Activated CD4-positive, alpha-beta T cell treated with anti-CD3 and anti-CD28 coated beads, Interleukin-2, amount 10 ng/mL, durations not matched to agents 7 days and 5 days (primary cell): Measurements from ENCODE around the gene SLAMF1. TPM values are rescaled to one million over a fixed set of nuclear protein-coding genes. Genes with fewer than 3 reads are reported as not detected.
A peak's percentile ranks its signal among the peaks of the same experiment; 100 is the strongest.
"Not testable (repeated sequence)": the region's sequence is repeated elsewhere in the genome, so short reads cannot be mapped to it uniquely, and the experiment has no call there.

ENCODE experiments used
- CTCF ChIA-PET: fragments of 350-600 bp; sonication (Branson Sonifier 250); formaldehyde crosslinking; loops from one replicate; lab custom pipeline; 2021; ENCODE audit warnings: antibody characterized with exemption; lab: Charles Lee
- POLR2A ChIA-PET: fragments of 350-600 bp; sonication (Branson Sonifier 250); formaldehyde crosslinking; loops from one replicate; lab custom pipeline; 2021; ENCODE audit warnings: antibody characterized with exemption; lab: Charles Lee
- DNase-seq: peaks from one replicate; pipeline ENCODE4 v3.0.0-alpha.2; 2020
- H3K27ac Mint-ChIP-seq: one replicate; pipeline ENCODE4 v1.8.0; 2021; ENCODE audit warnings: mild to moderate bottlenecking, moderate library complexity, mixed read lengths
- H3K27me3 Mint-ChIP-seq: one replicate; pipeline ENCODE4 v1.8.0; 2021; ENCODE audit warnings: mixed read lengths
- H3K36me3 Mint-ChIP-seq: one replicate; pipeline ENCODE4 v1.8.0; 2021; ENCODE audit warnings: low read depth, mixed read lengths
- H3K4me1 Mint-ChIP-seq: one replicate; pipeline ENCODE4 v1.8.0; 2021; ENCODE audit warnings: mixed read lengths
- H3K4me3 Mint-ChIP-seq: one replicate; pipeline ENCODE4 v1.8.0; 2021; ENCODE audit warnings: mild to moderate bottlenecking, moderate library complexity, mixed read lengths
- H3K9me3 Mint-ChIP-seq: one replicate; pipeline ENCODE4 v1.8.0; 2021; ENCODE audit warnings: mixed read lengths
- total RNA-seq, 2 experiments: library from RNA; stranded (reverse); gene quantifications; one replicate each; pipeline ENCODE4 v1.2.3, GENCODE V29; 2021

The SLAMF1 gene
- total RNA-seq, 2 experiments from 2014 or later, result 70.4 to 70.6 TPM

DNA sequence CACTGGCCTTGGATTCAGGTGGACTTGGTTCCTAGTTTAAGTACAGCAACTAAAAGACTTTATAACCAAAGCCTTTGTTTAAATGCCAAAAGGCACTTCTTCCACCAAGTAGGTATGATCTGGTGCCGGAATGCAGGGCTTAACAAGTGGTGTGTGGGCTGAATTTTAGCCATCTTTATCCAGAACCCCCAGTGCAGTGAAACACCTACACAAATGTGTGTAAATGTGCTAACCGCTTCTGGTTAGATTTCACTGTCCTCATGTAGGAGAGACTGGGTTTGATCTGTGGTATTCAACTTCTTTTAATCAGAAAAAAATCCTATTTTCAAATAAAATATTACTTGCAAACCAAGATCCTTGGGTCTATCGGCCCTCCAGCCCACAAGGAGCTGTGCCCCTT is 10.3 kb downstream of the SLAMF1 start:
- Mint-ChIP-seq H3K27me3 (no peaks in the 10 kb centered on the region), H3K27ac (peak overlapping the region; percentile 94), H3K4me1 (peaks cover 93% of the 10 kb centered on the region), H3K4me3 (no peak overlapping the region), H3K9me3 (peaks cover 4% of the 10 kb centered on the region), H3K36me3 (peaks cover 90% of the 10 kb centered on the region)
- ChIA-PET CTCF (interaction anchor here (1.6 kb wide), 1 partner anchor 11 kb away, joined by 4 read pairs; no protein-coding TSS in a partner anchor), POLR2A (no interaction called here)
- no peak for DNase-seq

DNA sequence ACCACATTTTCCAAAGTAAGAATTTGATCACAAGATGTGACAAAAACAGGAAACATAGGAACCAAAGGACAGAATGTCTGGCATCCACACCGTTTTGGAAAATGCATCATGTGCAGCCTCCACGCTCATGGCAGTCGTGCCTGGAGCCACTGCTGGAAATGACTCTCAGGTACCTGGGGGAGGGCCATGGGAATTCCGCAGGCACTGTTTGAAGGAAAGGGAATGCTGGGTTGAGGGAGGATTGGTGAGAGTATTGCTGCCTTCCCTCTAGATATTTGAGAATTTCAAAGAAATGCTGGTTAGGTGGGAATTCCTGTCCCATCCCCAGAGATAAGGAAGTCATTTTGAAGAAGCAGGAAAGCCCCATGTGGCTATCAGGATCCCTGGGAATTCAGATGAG is 10.8 kb downstream of the SLAMF1 start:
- POLR2A ChIA-PET, result interaction anchor here (0.7 kb wide), 1 partner anchor 13 kb away, joined by 3 read pairs; no protein-coding TSS in a partner anchor
- Mint-ChIP-seq H3K9me3 (peaks cover 4% of the 10 kb centered on the region), H3K4me1 (peaks cover 94% of the 10 kb centered on the region), H3K36me3 (peaks cover 93% of the 10 kb centered on the region), H3K27me3 (no peaks in the 10 kb centered on the region), H3K4me3 (no peak overlapping the region), H3K27ac (peak overlapping the region; percentile 94)
- DNase-seq, result no peak
- CTCF ChIA-PET, result interaction anchor here (0.6 to 1.5 kb wide), 2 partner anchors 11 to 59 kb away, joined by 3 to 4 read pairs; partner anchors contain the start of gene SLAMF1

DNA sequence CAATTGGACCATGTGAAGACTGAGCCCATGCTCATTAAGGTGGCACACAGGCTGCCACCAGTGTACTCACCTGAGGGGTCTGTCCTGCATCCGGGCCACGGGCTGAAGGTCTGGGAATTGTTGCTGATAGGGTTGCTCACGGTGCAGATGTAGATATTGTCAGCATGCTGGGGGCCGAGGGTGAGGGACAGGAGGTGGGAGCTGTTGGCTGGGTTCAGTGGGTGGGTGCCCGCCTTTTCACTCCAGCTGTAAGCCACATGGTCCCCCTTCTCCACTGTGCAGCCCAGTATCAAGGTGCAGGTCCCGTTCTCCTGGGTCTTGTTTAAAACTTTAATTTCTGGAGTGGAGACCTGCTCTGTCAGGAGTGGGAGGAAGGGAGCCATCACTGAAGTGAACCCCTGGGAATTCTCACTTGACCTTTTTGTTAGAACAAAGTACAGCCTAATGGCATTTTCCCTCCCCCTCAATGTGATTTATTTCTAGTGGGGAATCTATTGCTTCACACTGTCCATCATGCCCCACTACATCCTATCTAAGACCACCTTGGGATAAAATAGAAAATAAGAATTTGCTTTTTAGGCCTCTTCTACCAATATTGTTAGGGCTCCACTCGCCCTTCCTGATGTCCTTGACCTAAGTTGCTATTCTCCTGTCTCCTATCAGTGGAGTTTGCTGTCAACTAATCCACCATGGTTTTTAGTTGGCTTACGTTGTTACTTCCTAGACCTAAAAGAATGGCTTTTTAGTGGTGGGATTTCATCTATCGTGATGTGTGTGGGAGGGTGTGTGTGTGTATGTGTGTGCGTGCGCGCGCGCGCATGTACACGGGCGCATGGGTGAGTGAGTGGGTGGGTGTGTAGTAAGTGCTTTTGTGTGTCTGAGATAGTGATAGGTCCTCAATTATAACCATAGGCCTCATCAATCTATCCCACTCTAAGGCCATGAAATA is 12.0 kb downstream of the SLAMF1 start:
- Mint-ChIP-seq H3K4me1 (peaks cover 96% of the 10 kb centered on the region), H3K27ac (peak overlapping the region; percentile 76), H3K9me3 (peaks cover 4% of the 10 kb centered on the region), H3K4me3 (no peak overlapping the region), H3K36me3 (peaks cover 96% of the 10 kb centered on the region), H3K27me3 (no peaks in the 10 kb centered on the region)
- POLR2A ChIA-PET, result interaction anchor here (0.7 kb wide), 1 partner anchor 434 kb away, joined by 3 read pairs; no protein-coding TSS in a partner anchor
- CTCF ChIA-PET, result interaction anchor here (0.9 to 1.5 kb wide), 3 partner anchors 12 to 46 kb away, joined by 3 to 4 read pairs (median 4); partner anchors contain the start of gene SLAMF1
- DNase-seq, result no peak

DNA sequence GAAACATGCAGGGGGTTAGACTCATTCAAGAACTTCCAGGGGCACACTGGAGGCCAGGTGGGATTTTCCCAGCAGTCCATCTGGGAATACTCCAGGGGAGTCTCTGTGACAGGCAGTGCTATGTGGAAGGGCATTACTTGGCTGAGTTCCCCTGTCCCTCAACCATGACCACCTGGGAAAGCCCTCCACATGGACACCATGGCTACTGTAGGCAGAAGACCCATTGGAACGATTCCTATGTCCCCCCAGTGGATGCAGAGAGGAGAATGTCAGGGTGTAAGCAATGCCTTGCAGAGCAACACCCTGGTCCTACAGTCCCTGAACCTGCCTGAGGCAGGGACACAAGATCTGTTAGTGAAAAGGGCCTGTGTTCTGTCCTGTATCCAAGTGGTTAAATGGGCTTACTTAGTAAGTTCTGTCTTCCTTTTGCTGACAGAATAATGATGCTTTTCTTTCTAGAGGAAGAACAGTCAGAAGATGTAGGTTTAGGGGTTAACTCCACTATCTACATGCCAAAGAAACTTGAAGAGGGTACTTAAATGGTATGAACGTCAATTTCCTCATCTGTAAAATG is 13.4 kb downstream of the SLAMF1 start:
- Mint-ChIP-seq H3K9me3 (peaks cover 7% of the 10 kb centered on the region), H3K27me3 (no peaks in the 10 kb centered on the region), H3K36me3 (peaks cover 90% of the 10 kb centered on the region), H3K4me3 (no peak overlapping the region), H3K4me1 (peaks cover 94% of the 10 kb centered on the region), H3K27ac (peak overlapping the region; percentile 75)
- POLR2A ChIA-PET, result interaction anchor here (0.6 kb wide), 1 partner anchor 42 kb away, joined by 5 read pairs; no protein-coding TSS in a partner anchor
- CTCF ChIA-PET, result interaction anchor here (1.4 to 1.7 kb wide), 2 partner anchors 14 to 21 kb away, joined by 3 to 8 read pairs; no protein-coding TSS in a partner anchor
- DNase-seq, result no peak

DNA sequence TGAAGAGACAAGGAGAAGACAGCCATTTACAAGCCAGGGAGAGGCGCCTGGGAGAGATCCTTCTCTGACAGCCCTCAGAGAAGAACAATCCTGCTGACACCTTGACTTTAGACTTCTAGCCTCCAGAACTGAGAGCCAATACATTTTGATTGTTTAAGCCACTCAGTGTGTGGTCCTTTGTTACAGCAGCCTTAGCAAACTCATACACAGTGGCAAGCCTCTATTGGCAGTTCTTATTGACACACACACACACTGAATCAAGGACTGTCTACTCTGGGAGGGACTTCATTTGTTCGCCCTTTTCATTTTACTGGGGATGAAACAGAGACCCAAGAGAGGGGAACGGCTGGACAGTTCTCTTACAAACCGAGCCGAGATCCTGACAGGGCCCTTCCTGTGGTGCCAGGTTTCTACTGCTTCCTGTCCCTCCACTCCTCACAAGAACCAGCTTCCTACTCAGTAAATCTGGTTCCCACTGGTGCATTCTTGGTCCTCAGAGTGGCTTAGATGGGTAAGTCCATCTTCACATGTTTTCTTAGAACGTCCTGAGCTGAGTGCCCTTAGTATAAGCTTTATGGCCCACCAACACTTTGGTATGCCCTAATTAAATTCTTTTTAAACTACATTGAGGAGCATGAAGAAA is 14.7 kb downstream of the SLAMF1 start:
- Mint-ChIP-seq H3K27me3 (no peaks in the 10 kb centered on the region), H3K27ac (peak overlapping the region; percentile 94), H3K9me3 (peaks cover 7% of the 10 kb centered on the region), H3K4me3 (no peak overlapping the region), H3K36me3 (peaks cover 89% of the 10 kb centered on the region), H3K4me1 (peaks cover 94% of the 10 kb centered on the region)
- CTCF ChIA-PET, result interaction anchor here (0.8 to 1.7 kb wide), 5 partner anchors 13 to 49 kb away, joined by 3 to 8 read pairs (median 4); partner anchors contain the start of gene SLAMF1
- POLR2A ChIA-PET, result no interaction called here
- DNase-seq, result no peak

DNA sequence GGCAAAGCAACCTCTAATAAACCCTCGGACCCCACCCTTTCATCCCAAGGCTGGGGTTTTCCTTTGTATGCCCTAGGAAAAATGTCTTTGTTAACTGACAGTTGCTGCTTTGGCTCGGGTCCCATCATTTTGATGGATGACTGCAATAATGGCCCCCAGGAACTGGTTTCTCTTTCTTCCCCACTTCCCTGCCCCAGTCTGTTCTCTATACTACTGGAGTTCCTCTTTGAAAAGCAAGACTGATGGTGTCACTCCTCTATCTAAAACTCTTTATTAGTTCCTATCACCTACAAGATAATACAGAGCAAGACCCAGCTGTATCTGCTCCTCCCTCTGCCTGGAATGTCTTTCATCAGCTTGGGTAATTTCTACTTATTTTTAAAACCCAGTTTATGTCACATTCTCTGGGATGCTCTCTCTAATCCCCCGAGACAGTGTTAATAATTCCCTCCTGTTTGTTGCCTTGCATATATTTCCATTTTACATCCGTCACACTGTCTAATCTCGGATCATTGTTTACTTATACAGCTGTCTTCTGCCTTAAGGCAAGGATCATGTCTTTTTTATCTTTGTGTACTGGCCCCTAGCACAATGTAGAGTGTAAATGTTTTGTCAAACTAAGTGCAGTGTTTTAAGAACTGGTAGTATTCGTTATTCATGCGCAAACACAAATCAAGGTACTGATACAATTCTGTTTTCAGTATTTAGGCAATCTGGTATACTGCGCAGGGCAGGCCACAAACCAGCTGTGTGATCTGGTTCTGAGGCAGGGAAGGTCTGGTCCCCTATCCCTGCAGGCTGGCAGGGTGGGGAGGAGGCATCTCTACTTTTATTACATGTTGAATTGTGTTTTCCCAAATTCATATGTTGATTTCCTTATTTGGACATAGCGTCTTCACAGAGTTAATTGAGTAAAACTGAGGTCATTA is 16.1 kb downstream of the SLAMF1 start:
- Mint-ChIP-seq H3K36me3 (peaks cover 89% of the 10 kb centered on the region), H3K27me3 (no peaks in the 10 kb centered on the region), H3K27ac (peak overlapping the region; percentile 94), H3K4me3 (peak overlapping the region; percentile 73), H3K9me3 (peaks cover 10% of the 10 kb centered on the region), H3K4me1 (peaks cover 94% of the 10 kb centered on the region)
- ChIA-PET POLR2A (interaction anchor here (0.8 kb wide), 1 partner anchor 10 kb away, joined by 3 read pairs; no protein-coding TSS in a partner anchor), CTCF (interaction anchor here (1.0 to 3.7 kb wide), 2 partner anchors 9 to 82 kb away, joined by 3 to 11 read pairs; no protein-coding TSS in a partner anchor)
- no peak for DNase-seq

DNA sequence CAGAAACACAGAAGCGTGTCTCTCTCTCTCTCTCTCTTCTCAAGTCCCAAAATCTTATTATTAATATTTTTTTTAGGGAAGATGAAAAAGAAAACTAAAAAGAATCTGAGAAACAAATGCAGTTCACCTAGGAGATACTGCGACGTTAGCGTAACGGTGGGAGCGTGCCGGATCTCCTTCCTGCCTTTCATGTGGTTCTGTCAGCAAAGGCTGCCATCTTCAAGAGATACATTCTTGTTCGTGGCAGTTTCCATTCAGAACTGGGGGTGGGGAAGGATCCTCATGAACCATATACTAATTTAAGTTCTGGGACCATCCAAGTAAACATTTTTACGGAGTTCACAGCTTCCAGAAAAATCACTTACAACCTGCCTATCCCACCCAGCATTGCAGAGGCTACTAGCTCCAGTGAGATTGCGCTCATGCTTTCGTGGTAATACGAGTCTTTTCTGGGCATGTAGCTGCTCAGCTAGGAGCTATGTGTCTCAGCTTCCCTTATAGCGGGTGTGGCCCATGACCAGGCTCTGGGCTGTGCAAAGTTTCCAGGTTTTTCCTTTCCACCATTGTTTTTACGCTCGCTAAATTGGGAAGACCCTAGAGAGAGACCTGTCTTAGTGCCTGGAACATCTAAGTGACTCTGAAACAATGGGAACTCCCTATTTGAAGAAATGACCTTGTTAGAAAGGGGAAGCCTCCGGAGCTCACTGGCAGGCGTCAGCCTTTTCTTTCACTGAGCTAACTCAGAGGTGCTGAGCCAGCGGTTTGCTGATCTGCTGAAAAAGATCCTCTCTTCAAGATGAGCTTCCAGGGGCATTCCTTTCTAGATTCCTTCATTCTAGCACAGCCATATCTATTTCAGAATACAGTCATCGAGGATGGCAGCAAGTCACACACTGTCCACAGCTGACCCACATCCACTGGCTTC is 17.3 kb downstream of the SLAMF1 start:
- peaks cover 14% of the 10 kb centered on the region for H3K9me3 Mint-ChIP-seq
- H3K4me1 Mint-ChIP-seq, result peaks cover 97% of the 10 kb centered on the region
- H3K36me3 Mint-ChIP-seq, result peaks cover 91% of the 10 kb centered on the region

DNA sequence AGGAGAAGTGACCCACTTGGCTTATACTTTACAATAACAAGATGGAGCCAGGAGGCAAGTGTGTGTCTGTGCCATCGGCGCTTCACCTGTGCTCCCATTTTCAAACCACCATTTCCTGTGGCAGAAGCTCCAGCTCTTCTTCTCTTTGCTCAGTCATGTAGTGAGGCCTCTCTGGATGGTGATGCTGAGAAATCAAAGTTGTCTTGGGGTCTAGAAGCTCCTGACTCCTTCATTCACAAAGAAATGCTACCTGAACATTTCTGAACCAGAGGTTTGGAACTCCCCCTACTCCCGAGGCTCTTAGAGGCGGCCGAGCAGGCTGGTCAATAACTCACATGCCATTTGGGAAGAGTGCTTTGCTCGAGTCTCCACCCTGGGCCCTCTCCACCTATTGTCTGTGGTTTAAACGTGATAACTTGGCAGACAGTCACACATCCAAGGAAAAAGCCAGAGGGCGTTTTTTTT is 18.0 kb downstream of the SLAMF1 start:
- peaks cover 91% of the 10 kb centered on the region for H3K36me3 Mint-ChIP-seq
- ChIA-PET CTCF (interaction anchor here (0.8 to 3.7 kb wide), 7 partner anchors 10 to 52 kb away, joined by 3 to 11 read pairs (median 3); no protein-coding TSS in a partner anchor), POLR2A (interaction anchor here (0.7 kb wide), 1 partner anchor 18 kb away, joined by 6 read pairs; the partner anchor contains the start of gene SLAMF1)
- DNase-seq, result peak; percentile 53
- H3K9me3 Mint-ChIP-seq, result peaks cover 14% of the 10 kb centered on the region
- no peaks in the 10 kb centered on the region for H3K27me3 Mint-ChIP-seq
- peak overlapping the region; percentile 94 for H3K27ac Mint-ChIP-seq
- H3K4me1 Mint-ChIP-seq, result peaks cover 97% of the 10 kb centered on the region
- peak overlapping the region; percentile 73 for H3K4me3 Mint-ChIP-seq

More for the DNA sequence above, 17.3 kb downstream of the SLAMF1 start:
- CTCF ChIA-PET, result interaction anchor here (0.8 to 3.7 kb wide), 6 partner anchors 10 to 52 kb away, joined by 3 to 11 read pairs (median 4); no protein-coding TSS in a partner anchor
- peak; percentile 90 for DNase-seq
- Mint-ChIP-seq H3K27ac (peak overlapping the region; percentile 94), H3K27me3 (no peaks in the 10 kb centered on the region), H3K4me3 (peak overlapping the region; percentile 73)
- POLR2A ChIA-PET, result interaction anchor here (0.7 to 0.9 kb wide), 2 partner anchors 10 to 17 kb away, joined by 5 to 6 read pairs; partner anchors contain the start of gene SLAMF1

DNA sequence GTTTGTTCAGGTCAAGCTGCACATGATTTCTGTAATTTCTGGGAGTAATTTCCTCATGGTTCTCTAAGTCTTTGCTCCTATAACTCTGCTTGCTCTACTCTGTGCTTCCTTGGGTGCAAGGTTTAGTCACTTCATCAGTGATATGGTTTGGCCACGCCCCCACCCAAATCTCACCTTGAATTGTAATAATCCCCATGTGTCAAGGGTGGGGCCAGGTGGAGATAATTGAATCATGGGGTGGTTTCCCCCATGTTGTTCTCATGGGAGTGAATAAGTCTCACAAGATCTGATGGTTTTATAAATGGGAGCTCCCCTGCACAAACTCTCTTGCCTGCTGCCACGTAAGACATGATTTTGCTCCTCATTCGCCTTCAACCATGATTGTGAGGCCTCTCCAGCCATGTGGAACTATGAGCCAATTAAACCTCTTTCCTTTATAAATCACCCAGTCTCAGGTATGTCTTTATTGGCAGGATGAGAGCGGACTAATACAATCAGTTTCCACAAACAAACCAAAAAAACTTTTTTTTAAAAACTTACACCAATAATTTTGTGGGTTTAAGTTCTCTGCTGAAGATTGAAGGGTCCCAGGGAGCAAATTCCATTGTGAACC is 19.1 kb downstream of the SLAMF1 start:
- peaks cover 14% of the 10 kb centered on the region for H3K9me3 Mint-ChIP-seq
- DNase-seq, H3K27me3 Mint-ChIP-seq, POLR2A ChIA-PET: not testable (repeated sequence)
- peaks cover 97% of the 10 kb centered on the region for H3K4me1 Mint-ChIP-seq
- peaks cover 91% of the 10 kb centered on the region for H3K36me3 Mint-ChIP-seq
- CTCF ChIA-PET, result interaction anchor here (0.6 to 3.7 kb wide), 9 partner anchors 9 to 81 kb away, joined by 3 to 11 read pairs (median 3); no protein-coding TSS in a partner anchor
- H3K27ac Mint-ChIP-seq, result peak overlapping the region; percentile 94
- peak overlapping the region; percentile 40 for H3K4me3 Mint-ChIP-seq
